ENCODE data around the gene TNFSF9.

The TNFSF9 gene

DNA sequence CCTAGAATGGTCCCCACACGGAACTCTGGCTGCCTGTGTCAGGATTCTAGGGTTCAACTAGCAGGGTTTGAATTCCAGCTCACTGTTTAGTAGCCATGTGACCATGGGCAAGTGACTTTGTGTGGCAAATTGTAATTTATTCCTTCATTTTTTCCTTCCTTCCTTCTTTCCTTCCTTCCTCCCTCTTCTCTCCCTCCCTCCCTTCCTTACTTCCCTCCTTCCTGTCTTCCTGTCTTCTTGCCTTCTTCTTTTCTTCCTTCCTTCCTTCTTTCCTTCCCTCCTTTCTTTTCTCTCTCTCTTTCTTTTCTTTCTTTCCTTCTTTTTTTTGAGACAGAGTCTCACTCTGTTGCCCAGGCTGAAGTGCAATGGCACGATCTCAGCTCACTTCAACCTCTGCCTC is 40.7 kb upstream of the TNFSF9 start:
- Histone ChIP-seq H3K9ac (no peak overlapping the region), H4K20me1 (no peaks in the 10 kb centered on the region), H3K27ac (no peak overlapping the region), H3K9me3 (replicated peaks in 1 of 11) (peaks cover 7 to 18% (median 11%) of the 10 kb centered on the region in 11 experiments; a peak in 17 of 22 replicates), H3K4me1 (peaks cover 0 to 13% (median 7%) of the 10 kb centered on the region in 10 experiments; a peak in 10 of 20 replicates), H3K36me3 (peaks cover 4 to 15% (median 10%) of the 10 kb centered on the region in 11 experiments; a peak in 16 of 22 replicates), H3K4me2 (peak overlapping the region in 4 of 11 experiments; percentile 16 to 66 (median 34); a peak in 6 of 22 replicates), H3K27me3 (no peaks in the 10 kb centered on the region), H3K4me3 (no peak overlapping the region)
- TF ChIP-seq Cebpa-rat (IDR thresholded peaks at IDR 0.05) = no peak

DNA sequence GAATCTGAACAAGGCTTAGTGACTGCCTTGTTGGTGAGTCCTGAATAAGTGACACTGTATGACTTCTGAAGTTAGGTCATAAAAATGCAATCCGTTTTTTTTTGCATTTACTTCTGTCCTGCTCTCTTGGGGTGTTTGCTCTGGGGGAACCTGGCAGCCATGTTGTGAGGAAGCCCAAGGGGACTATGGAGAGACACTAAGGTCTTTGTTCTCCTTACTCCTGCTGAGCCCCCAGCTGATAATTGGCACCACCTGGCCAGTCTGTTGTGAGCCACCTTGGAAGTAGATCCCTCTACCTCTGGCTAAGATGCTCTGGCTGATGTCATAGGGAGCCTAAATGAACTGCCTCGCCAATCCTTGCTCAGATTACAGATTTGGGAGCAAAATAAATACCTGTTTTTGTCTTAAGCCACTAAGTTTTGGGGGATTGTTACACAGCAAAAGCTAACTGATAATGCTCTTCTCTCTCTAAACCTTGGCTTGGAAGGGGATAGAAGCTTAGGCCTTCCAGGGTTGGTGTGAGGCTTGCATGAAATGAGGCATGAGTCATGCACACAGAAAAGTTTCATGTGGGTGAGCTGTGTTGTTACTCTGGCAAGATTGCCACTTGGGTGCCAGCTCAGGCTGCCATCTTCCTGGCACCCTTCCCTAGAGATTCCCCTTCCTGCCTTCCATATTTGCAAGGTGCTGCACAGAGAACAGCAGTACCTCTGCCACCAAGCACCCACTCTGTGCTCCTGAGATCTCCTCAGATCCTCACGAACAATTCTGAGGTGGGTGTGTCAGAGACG is 38.8 kb upstream of the TNFSF9 start:
- Histone ChIP-seq H3K27ac (no peak overlapping the region), H3K9me3 (replicated peaks in 1 of 11) (peaks cover 7 to 18% (median 11%) of the 10 kb centered on the region in 11 experiments; a peak in 17 of 22 replicates), H3K36me3 (peaks cover 13 to 26% (median 20%) of the 10 kb centered on the region in 11 experiments; a peak in 17 of 22 replicates), H3K4me2 (no peak overlapping the region), H3K9ac (no peak overlapping the region), H3K27me3 (no peaks in the 10 kb centered on the region), H3K4me3 (no peak overlapping the region), H4K20me1 (no peaks in the 10 kb centered on the region), H3K4me1 (peaks cover 0 to 13% (median 7%) of the 10 kb centered on the region in 10 experiments; a peak in 10 of 20 replicates)
- no peak for TF ChIP-seq Cebpa-rat (IDR thresholded peaks at IDR 0.05)

DNA sequence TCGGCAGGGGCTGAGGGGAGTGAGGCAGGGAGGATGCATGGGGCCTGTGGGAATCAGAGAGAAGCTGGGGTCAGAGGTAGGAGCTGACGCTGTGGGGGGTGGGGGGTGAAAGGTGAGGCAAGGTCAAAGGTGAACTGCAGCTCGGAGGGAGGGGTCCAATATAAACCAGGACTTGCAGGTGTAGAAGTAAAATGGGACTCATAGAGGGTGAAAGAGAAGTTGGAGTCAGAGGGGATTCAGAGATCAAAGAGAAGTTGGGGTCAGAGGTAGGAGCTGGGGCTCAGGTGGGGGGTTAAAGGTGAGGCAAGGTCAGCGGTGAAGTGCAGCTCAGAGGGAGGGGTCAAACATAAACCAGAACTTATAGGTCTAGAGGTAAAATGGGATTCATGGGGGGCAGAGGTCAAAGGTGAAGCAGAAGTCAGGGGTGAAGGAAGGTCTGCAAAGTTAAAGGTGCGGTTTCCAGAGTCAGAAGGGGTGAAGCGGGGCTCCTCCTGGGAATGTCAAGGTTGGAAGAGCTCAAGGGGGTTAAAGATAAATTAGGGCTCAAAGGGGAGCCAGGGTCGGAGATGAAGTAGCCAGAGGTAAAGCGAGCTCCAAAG is 36.3 kb upstream of the TNFSF9 start:
- no peaks in the 10 kb centered on the region for H4K20me1 ChIP-seq
- no peaks in the 10 kb centered on the region for H3K27me3 ChIP-seq
- H3K27ac ChIP-seq = no peak overlapping the region
- H3K36me3 ChIP-seq = peaks cover 13 to 35% (median 22%) of the 10 kb centered on the region in 11 experiments; a peak in 17 of 22 replicates
- peaks cover 7 to 18% (median 11%) of the 10 kb centered on the region in 11 experiments; a peak in 17 of 22 replicates for H3K9me3 ChIP-seq (replicated peaks in 1 of 11)
- no peak overlapping the region for H3K4me3 ChIP-seq
- no peak for TF ChIP-seq Cebpa-rat (IDR thresholded peaks at IDR 0.05)
- H3K9ac ChIP-seq = no peak overlapping the region
- H3K4me1 ChIP-seq = peaks cover 0 to 24% (median 19%) of the 10 kb centered on the region in 10 experiments; a peak in 17 of 20 replicates
- no peak overlapping the region for H3K4me2 ChIP-seq

DNA sequence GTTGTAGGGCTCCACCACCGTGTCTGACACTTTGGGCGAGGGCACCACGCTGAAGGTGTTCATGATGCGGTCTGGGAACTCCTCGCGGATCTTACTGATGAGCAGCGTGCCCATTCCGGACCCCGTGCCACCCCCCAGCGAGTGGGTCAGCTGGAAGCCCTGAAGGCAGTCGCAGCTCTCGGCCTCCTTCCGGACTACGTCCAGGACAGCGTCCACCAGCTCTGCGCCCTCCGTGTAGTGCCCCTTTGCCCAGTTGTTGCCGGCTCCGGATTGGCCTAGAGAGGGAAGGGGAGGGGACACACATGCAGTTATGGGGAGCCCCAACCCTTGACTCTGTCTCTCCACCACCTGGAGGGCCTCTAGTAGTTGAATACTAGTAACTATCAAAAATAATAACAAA is 34.9 kb upstream of the TNFSF9 start:
- no peak overlapping the region for H3K9ac ChIP-seq
- H3K27ac ChIP-seq = no peak overlapping the region
- TF ChIP-seq Cebpa-rat (IDR thresholded peaks at IDR 0.05) = no peak
- H3K4me1 ChIP-seq = peaks cover 7 to 31% (median 25%) of the 10 kb centered on the region in 10 experiments
- H3K9me3 ChIP-seq (replicated peaks in 1 of 11) = peaks cover 7 to 16% (median 11%) of the 10 kb centered on the region in 11 experiments; a peak in 17 of 22 replicates
- H3K36me3 ChIP-seq = peaks cover 13 to 35% (median 22%) of the 10 kb centered on the region in 11 experiments; a peak in 17 of 22 replicates
- H3K4me3 ChIP-seq = no peak overlapping the region
- H3K4me2 ChIP-seq = no peak overlapping the region
- H3K27me3 ChIP-seq = no peaks in the 10 kb centered on the region
- peaks cover 0 to 1% (median 0%) of the 10 kb centered on the region in 11 experiments; a peak in 2 of 22 replicates for H4K20me1 ChIP-seq

DNA sequence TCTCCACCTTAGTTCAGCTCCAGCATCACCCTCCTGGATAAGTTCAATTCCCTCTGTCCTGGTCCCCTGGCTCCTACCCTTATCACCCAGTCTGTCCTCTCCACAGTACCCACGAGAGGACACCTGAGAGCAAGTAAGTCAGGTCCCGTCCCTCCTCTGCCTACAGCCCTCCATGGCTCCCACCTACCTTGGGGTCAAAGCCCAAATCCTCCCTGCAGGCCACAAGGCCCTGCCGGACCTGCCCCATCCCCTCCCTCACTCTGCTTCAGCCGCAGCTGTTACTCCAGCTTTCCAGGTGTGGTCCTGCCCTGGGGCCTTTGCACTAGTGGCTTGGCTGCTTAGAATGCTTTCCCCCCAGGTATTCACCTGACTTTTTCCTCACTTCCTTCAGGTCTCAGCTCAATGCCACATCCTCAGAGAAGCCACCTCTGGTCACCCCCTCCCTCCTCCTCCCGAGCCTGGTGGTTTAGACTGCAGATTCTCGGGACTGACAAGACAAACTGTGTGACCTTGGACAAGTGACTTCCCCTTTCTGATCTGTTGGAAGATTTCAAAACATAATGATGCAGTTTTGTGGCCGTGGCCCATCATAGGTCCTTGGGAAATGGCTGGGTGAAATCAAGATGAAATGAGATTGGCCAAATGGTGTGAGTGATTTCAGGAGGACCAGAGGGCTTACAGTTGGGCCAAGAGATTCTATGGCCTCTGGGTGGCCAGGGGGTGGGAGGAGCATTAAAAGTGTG is 32.4 kb upstream of the TNFSF9 start:
- H4K20me1 ChIP-seq = peaks cover 0 to 7% (median 0%) of the 10 kb centered on the region in 11 experiments; a peak in 2 of 22 replicates
- no peaks in the 10 kb centered on the region for H3K9me3 ChIP-seq (replicated peaks in 1 of 11)
- peak overlapping the region in 7 of 11 experiments; percentile 8 to 69 (median 40); a peak in 9 of 22 replicates for H3K27ac ChIP-seq
- H3K4me1 ChIP-seq = peaks cover 25 to 50% (median 43%) of the 10 kb centered on the region in 10 experiments
- H3K4me3 ChIP-seq = no peak overlapping the region
- H3K4me2 ChIP-seq = peak overlapping the region; percentile 0 to 97 (median 44); a peak in 13 of 22 replicates
- H3K9ac ChIP-seq = peak overlapping the region in 4 of 11 experiments; percentile 8 to 47 (median 30); a peak in 3 of 22 replicates
- H3K27me3 ChIP-seq = no peaks in the 10 kb centered on the region
- peaks cover 13 to 35% (median 22%) of the 10 kb centered on the region in 11 experiments; a peak in 17 of 22 replicates for H3K36me3 ChIP-seq
- 0 out of 22 replicates have a peak, but pooled peaks of 3 of the 11 experiments have one; percentile 18 to 20 (median 19) for TF ChIP-seq Cebpa-rat (IDR thresholded peaks at IDR 0.05)

DNA sequence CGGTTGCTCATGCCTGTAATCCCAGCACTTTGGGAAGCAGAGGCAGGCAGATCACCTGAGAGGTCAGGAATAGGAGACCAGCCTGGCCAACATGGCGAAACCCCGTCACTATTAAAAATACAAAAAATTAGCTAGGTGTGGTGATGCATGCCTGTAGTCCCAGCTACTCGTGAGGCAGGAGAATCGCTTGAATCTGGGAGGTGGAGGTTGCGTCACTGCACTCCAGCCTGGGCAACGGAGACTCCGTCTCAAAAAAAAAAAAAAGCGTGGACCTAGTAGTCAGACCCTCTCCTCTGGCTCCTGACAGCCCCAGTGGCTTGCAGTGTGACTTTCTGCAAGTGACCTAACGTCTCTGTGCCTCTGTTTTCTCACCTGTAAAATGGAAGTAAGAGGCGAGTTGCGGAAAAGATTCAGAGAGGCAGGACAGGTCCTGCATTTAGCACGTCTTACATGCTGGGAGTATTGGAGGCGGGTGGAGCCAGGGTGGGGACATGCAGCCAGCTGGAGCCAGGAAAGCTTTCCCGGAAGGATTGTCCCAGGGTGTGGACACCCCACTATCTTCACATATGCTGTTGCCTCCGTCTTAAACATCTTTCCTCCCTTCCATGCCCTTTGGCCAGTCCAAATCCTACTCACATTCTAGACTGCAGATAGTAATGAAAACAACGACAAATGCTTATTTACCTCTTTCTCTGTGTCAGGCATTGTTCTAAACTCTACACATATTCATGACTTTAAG is 31.6 kb upstream of the TNFSF9 start:
- peak overlapping the region in 6 of 11 experiments; percentile 9 to 69 (median 41); a peak in 9 of 22 replicates for H3K27ac ChIP-seq
- H3K36me3 ChIP-seq = peaks cover 13 to 31% (median 19%) of the 10 kb centered on the region in 11 experiments; a peak in 17 of 22 replicates
- H3K4me1 ChIP-seq = peaks cover 30 to 56% (median 47%) of the 10 kb centered on the region in 10 experiments
- H3K9ac ChIP-seq = peak overlapping the region in 3 of 11 experiments; percentile 22 to 47 (median 33); a peak in 3 of 22 replicates
- H4K20me1 ChIP-seq = peaks cover 0 to 7% (median 0%) of the 10 kb centered on the region in 11 experiments; a peak in 2 of 22 replicates
- peak overlapping the region; percentile 0 to 97 (median 44); a peak in 13 of 22 replicates for H3K4me2 ChIP-seq
- no peaks in the 10 kb centered on the region for H3K9me3 ChIP-seq (replicated peaks in 1 of 11)
- H3K27me3 ChIP-seq = no peaks in the 10 kb centered on the region
- TF ChIP-seq Cebpa-rat (IDR thresholded peaks at IDR 0.05) = 0 out of 22 replicates have a peak, but pooled peaks of 1 of the 11 experiments have one; percentile 7
- no peak overlapping the region for H3K4me3 ChIP-seq

DNA sequence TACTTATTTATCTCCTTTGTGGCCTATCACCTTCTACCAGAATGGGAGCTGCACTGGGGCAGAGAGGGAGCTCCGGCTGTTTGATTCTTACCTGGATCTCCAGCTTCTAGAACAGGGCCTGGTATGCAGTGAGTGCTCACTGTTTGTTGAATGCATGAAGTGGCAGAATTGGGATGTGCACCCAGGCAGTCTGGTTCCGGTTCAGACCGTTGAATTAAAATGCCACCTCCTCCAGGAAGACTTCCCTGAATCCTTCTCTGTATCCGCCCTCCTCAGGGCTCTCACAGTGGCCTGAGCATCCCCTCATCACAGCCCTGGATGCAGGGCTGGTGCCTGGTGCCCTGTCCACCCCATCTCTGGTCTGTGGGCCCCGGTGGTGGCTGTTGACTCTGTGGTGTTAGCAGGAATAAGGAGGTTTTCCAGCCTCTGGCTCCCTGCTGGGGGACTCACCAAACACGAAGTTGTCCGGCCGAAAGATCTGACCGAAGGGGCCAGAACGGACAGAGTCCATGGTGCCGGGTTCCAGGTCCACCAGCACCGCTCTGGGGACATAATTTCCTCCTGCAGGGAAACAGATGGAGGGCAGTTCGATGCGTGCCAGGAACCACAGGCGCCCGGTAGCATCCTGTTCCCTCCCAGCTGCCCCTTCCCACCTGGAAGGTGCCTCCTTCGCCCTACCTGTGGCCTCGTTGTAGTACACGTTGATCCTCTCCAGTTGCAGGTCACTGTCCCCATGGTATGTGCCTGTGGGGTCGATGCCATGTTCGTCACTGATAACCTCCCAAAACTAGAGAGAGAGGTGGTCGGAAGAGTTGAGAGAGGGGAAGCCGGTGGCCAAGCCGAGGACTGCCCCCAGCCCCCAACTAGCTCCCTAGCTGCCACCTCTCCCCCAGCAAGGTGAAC is 29.7 kb upstream of the TNFSF9 start:
- Histone ChIP-seq H4K20me1 (peaks cover 0 to 7% (median 0%) of the 10 kb centered on the region in 11 experiments; a peak in 2 of 22 replicates), H3K27ac (peak overlapping the region in 8 of 11 experiments; percentile 68 to 76 (median 73); a peak in 15 of 22 replicates), H3K9me3 (replicated peaks in 1 of 11) (no peaks in the 10 kb centered on the region), H3K4me3 (peak overlapping the region; percentile 76 to 89 (median 83)), H3K4me1 (peaks cover 35 to 61% (median 52%) of the 10 kb centered on the region in 10 experiments), H3K36me3 (peaks cover 0 to 12% (median 1%) of the 10 kb centered on the region in 11 experiments; a peak in 12 of 22 replicates), H3K9ac (peak overlapping the region; percentile 71 to 85 (median 80)), H3K27me3 (no peaks in the 10 kb centered on the region), H3K4me2 (peak overlapping the region; percentile 90 to 99 (median 96))
- TF ChIP-seq Cebpa-rat (IDR thresholded peaks at IDR 0.05) = no peak
